ENCODE measurements around the gene DEFB112. TPM values are rescaled to one million over a fixed set of nuclear protein-coding genes. Genes with fewer than 3 reads are reported as not detected.

DEFB112 gene
- total RNA-seq, 1 experiment from 2014 or later, result not detected

DNA sequence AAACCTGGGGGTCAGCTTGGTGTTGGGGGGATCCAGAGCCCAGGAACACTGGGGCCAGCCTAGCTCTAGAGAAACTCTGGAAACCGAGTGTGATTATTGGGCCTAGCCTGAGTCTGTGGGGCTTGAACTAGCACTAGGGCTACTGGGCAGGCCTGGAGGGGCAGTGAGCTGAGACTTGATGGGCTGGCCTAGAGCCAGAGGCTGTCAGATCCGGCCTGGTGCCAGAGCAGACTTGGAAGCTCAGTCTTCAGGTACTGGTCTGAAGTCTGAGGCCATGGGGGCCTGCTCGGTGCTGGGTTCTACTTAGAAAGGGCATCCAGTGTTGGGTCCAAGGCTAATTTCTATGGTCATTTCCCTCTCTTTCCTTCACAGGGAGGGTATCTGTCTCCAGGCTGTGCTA lies 2.7 kb downstream of the DEFB112 start:
- CTCF ChIA-PET, result no interaction called here
- TF ChIP-seq, protein P1, sequence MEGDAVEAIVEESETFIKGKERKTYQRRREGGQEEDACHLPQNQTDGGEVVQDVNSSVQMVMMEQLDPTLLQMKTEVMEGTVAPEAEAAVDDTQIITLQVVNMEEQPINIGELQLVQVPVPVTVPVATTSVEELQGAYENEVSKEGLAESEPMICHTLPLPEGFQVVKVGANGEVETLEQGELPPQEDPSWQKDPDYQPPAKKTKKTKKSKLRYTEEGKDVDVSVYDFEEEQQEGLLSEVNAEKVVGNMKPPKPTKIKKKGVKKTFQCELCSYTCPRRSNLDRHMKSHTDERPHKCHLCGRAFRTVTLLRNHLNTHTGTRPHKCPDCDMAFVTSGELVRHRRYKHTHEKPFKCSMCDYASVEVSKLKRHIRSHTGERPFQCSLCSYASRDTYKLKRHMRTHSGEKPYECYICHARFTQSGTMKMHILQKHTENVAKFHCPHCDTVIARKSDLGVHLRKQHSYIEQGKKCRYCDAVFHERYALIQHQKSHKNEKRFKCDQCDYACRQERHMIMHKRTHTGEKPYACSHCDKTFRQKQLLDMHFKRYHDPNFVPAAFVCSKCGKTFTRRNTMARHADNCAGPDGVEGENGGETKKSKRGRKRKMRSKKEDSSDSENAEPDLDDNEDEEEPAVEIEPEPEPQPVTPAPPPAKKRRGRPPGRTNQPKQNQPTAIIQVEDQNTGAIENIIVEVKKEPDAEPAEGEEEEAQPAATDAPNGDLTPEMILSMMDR (conservative IDR thresholded peaks at IDR 0.05), result no peak
- no peak for TF ChIP-seq EZH2 (IDR thresholded peaks at IDR 0.05; ENCODE audit: low read depth)
- intact Hi-C loops (cut with micrococcal nuclease; ENCODE audit: unreplicated experiment), result no loop called here

DNA sequence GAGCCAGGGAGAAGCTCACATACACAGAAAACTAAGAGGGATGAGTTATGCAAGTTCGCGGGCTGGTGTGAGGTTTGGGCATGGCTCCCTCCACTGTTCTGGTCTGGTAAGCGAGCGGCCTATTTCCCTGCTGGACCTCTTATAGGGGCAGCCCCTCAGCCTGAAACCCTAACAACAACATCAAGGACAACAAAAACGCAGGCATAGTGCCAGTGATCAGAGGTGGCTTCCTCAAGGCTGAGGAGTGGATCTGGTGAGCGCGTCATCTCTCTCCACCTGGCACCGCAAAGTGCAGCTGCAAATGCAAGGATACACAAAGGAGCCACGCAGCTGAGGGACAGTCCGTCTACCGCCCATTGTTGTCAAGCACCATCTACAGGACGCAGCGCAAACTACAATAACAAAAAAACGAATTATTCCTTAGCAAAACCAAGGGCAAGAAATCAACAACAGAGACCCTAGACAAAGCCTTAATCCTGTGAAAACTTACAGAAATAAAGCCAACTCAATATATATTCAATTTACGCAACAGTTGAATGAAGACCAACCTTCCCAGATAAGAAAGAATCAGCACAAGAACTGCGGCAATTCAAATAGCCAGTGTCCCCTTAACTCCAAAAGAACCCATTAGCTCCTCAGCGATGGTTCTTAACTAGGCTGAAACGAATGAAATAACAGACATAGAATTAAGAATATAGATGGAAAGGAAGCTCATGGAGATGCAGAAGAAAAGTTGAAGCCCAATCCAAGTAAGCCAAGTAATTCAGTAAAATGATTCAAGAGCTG lies 18.8 kb downstream of the DEFB112 start:
- Histone ChIP-seq H3K9me2 (ENCODE audit: insufficient read depth) (no peaks in the 10 kb centered on the region; the same call in 1 of the 2 replicates), H3K4me2 (no peak overlapping the region), H4K20me1 (ENCODE audit: insufficient read depth) (no peaks in the 10 kb centered on the region), H3F3A (ENCODE audit: insufficient read depth, low read depth) (no peaks in the 10 kb centered on the region), H3K4me1 (replicated peaks; ENCODE audit: insufficient read depth) (no peaks in the 10 kb centered on the region), H3K36me3 (ENCODE audit: low read depth) (no peaks in the 10 kb centered on the region), H3K79me2 (ENCODE audit: low read depth) (no peaks in the 10 kb centered on the region), H3K27ac (no peak overlapping the region), H3K27me3 (ENCODE audit: insufficient read depth, low read depth) (no peaks in the 10 kb centered on the region), H3K4me3 (no peak overlapping the region), H3K9me3 (ENCODE audit: insufficient read depth, low read depth) (no peaks in the 10 kb centered on the region), H2AFZ (0 out of 2 replicates have a peak overlapping the region, but pooled peaks have one; percentile 60)
- peak in 1 of 2 experiments; percentile 25 for DNase-seq
- ChIA-PET POLR2A (ENCODE audit: unreplicated experiment) (no interaction called here), CTCF (interaction anchor here (0.6 kb wide), 1 partner anchor 409 kb away, joined by 6 read pairs; no protein-coding TSS in a partner anchor)
- intact Hi-C loops (cut with micrococcal nuclease; ENCODE audit: unreplicated experiment), result loop anchor here (5.0 to 10.0 kb wide), 2 partner anchors 176 to 579 kb away; no protein-coding TSS in a partner anchor
- no TSS peak for BruUV-seq (replicated peaks)
- TF ChIP-seq, protein P1 (conservative IDR thresholded peaks at IDR 0.05), result peak; percentile 58
- TF ChIP-seq EZH2 (IDR thresholded peaks at IDR 0.05; ENCODE audit: low read depth), result no peak

More for the DNA sequence above, 2.7 kb downstream of the DEFB112 start:
- DNase-seq, result no peak
- no peak overlapping the region for H3K27ac ChIP-seq
- H3K36me3 ChIP-seq (ENCODE audit: low read depth), result no peaks in the 10 kb centered on the region
- H3K9me2 ChIP-seq (ENCODE audit: insufficient read depth), result no peaks in the 10 kb centered on the region
- no peaks in the 10 kb centered on the region for H3K9me3 ChIP-seq (ENCODE audit: insufficient read depth, low read depth)
- POLR2A ChIA-PET (ENCODE audit: unreplicated experiment), result no interaction called here
- no peak overlapping the region for H3K4me2 ChIP-seq
- no peak overlapping the region for H2AFZ ChIP-seq
- no peaks in the 10 kb centered on the region for H3F3A ChIP-seq (ENCODE audit: insufficient read depth, low read depth)
- no peak overlapping the region for H3K4me3 ChIP-seq
- H3K27me3 ChIP-seq (ENCODE audit: insufficient read depth, low read depth), result no peaks in the 10 kb centered on the region
- no peaks in the 10 kb centered on the region for H4K20me1 ChIP-seq (ENCODE audit: insufficient read depth)
- H3K79me2 ChIP-seq (ENCODE audit: low read depth), result no peaks in the 10 kb centered on the region
- no peaks in the 10 kb centered on the region for H3K4me1 ChIP-seq (replicated peaks; ENCODE audit: insufficient read depth)
- BruUV-seq (replicated peaks), result no TSS peak

DNA sequence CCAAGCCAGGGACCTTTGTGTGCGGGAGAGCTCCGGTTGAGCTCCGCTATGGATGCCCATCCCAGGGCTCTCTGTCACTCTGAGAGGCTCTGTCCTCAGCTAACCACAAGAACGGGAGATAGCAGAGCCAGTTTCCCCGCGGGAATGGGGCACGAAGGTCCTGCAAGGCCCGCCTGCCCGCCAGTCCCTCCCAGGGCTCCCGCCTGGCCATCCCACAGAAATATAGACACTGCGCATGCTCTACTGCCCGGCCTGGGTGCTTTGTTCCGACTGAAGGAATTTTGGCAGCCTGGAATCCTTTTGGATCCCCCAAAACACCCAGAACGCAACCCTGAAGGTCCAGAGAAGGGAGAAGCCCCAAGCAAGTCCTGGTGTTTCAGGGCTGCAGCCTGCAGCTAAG lies 19.4 kb downstream of the DEFB112 start:
- DNase-seq, result no peak
- Histone ChIP-seq H3K9me2 (ENCODE audit: insufficient read depth) (no peaks in the 10 kb centered on the region; the same call in 1 of the 2 replicates), H3F3A (ENCODE audit: insufficient read depth, low read depth) (no peaks in the 10 kb centered on the region), H3K4me3 (no peak overlapping the region), H3K27me3 (ENCODE audit: insufficient read depth, low read depth) (no peaks in the 10 kb centered on the region), H3K4me2 (no peak overlapping the region), H3K4me1 (replicated peaks; ENCODE audit: insufficient read depth) (no peaks in the 10 kb centered on the region), H3K27ac (no peak overlapping the region), H2AFZ (no peak overlapping the region), H3K79me2 (ENCODE audit: low read depth) (no peaks in the 10 kb centered on the region), H3K36me3 (ENCODE audit: low read depth) (no peaks in the 10 kb centered on the region), H4K20me1 (ENCODE audit: insufficient read depth) (no peaks in the 10 kb centered on the region), H3K9me3 (ENCODE audit: insufficient read depth, low read depth) (no peaks in the 10 kb centered on the region)
- ChIA-PET CTCF (no interaction called here), POLR2A (ENCODE audit: unreplicated experiment) (no interaction called here)
- intact Hi-C loops (cut with micrococcal nuclease; ENCODE audit: unreplicated experiment), result loop anchor here (5.0 to 10.0 kb wide), 2 partner anchors 176 to 578 kb away; no protein-coding TSS in a partner anchor
- BruUV-seq (replicated peaks), result no TSS peak
- TF ChIP-seq EZH2 (IDR thresholded peaks at IDR 0.05; ENCODE audit: low read depth), result no peak
- TF ChIP-seq, protein P1 (conservative IDR thresholded peaks at IDR 0.05), result no peak
